GM20000 (cell line): ENCODE measurements around the gene TMEM98.

Source experiments
- DNase-seq: peaks from one replicate; pipeline ENCODE4 v3.0.0; 2012; ENCODE audit warnings: low spot score
- CTCF ChIP-seq: IDR thresholded peaks from 2 replicates; pipeline ENCODE4 v1.5.1; 2012; ENCODE audit warnings: mild to moderate bottlenecking, control low read depth; ENCODE audit errors: extremely low read depth, missing control alignments

TMEM98 gene

GRCh38 chr17:32907583-32907982 is 20.4 kb upstream of the TMEM98 start:
- DNase-seq, result no peak
- no peak for TF ChIP-seq CTCF

DNA sequence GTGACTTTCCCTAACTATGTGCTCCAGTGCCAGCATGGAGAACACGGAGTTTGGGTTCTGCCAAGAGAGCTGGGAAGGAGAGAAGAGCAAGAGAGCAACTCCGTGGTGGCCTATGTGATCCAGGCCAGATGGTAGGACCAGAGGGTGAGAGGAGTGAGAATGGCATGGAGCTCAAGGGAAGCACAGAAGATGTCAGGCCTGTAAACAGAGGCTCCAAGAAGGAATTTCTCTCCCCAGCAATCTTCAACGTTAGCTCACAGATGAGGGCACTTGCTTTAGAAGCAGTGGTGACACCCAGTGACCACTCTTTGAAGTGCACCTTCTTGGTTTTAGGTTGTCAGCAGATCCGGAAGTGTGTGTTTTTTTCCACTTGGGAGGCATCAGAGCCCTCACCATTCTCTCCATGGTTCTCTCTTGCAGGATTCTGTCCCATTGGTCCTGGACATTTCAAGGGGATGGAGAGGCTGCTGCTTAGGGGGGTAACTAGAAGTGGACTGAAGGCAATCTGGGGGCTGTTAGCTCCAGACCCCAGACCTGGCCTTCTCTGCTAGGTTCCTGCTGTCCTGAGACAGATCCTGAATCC is 18.1 kb upstream of the TMEM98 start:
- DNase-seq, result peak; percentile 81

GRCh38 chr17:32910769-32911168 is 17.2 kb upstream of the TMEM98 start:
- TF ChIP-seq CTCF, result no peak
- DNase-seq, result no peak

More for the DNA sequence above, 18.1 kb upstream of the TMEM98 start:
- peak; percentile 54 for TF ChIP-seq CTCF

GRCh38 chr17:32912218-32912897 is 15.6 kb upstream of the TMEM98 start:
- DNase-seq, result no peak
- TF ChIP-seq CTCF, result no peak

- DNase-seq, result no peak
- no peak for TF ChIP-seq CTCF
These were observed 14.4 kb upstream of the TMEM98 start for GRCh38 chr17:32913593-32913992.

DNA sequence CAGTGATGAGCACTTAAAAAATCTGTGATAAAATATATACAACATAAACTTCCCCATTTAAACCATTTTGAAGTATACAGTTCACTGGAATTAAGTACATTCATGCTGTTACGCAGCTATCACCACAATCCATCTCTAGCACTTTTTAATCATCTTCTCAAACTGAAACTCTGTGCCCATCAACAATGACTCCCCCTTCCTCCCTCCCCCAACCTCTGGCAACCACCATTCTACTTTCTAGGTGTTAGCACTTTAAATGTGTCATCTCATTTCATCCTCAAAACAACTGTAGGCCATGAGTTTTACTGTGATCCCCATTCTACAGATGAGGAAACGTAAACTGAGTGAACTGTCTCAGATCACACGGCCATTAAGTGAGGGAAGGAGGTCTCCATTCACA is 13.8 kb upstream of the TMEM98 start:
- no peak for DNase-seq
- no peak for TF ChIP-seq CTCF

GRCh38 chr17:32915245-32915644 is 12.7 kb upstream of the TMEM98 start:
- no peak for TF ChIP-seq CTCF
- no peak for DNase-seq
